NCI-H82 (cell line): ENCODE data around the gene RPL28.
A peak's percentile ranks its signal among the peaks of the same experiment; 100 is the strongest.
"Not testable (repeated sequence)": the region's sequence is repeated elsewhere in the genome, so short reads cannot be mapped to it uniquely, and the experiment has no call there.

Source experiments
- DNase-seq: peaks from one replicate; lab custom pipeline; 2025; lab: John Stamatoyannopoulos, UW

The RPL28 gene

DNA sequence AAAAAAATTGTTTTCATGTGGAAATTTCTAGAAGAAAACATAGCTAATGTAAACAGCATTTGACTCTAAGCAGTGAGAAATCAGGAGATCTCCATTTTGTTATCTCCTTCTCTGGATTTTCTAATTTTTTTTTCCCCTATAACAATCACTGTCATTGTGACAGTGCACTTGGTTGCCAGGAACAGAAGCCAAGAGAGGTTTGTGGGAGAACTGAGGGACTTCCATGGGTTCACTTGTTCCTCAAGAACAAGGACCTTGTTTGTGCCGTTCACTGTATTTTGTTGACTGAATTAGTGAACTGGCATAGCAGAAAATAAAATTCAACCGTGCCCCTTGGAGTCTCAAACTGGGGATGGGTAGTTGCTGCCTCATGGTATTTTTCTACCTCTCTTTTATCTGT, 40.3 kb downstream of the RPL28 start:
- DNase-seq, result no peak

DNA sequence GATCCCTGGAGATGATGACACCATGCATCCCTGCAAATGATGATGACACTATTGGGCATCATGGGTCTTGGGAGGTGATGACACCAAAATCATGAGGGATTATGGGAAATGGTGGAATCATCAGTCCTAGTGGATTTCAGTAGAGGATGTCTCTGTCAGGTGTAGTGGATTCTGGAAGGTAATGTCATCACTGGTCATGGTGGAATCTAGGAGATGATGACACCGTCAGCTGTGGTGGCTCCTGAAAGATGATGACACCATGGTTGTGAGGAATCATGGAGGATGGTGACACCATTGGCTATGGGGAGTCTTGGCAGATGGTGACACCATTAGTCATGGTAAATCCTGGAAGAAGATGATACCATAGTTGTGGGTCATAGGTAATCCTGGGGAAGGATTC, 45.5 kb downstream of the RPL28 start:
- no peak for DNase-seq

DNA sequence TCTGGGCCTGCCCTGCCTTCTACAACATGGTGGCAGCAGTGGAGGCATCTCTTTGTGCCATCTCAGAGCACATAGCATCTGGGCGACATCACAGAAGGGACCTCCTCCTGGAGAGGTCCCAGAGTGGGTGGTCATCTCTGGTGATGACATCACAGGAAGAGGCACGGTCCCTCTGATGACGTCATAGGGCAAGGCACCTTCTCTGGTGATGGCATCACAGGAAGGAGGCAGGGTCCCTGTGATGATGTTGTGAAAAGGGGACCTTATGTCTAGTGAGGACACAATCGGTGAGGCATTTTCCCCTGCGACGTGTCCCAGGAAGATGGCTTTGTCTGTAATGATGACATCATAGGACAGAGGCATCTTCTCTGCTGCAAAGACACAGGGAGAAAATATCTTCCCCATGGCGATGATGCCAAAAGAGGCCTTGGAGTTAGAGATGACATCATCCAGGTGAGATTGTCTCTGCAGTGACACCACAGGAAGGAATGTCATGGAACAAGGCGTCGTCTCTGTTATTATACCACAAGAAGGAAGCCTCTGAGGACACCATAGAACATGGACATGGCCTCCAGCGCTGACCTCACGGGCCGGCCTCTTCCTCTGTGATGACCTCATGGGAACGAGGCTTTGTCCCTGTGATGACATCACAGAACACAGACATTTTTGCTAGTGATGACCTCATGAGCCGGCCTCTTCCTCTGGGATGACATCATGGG, 46.7 kb downstream of the RPL28 start:
- no peak for DNase-seq

DNA sequence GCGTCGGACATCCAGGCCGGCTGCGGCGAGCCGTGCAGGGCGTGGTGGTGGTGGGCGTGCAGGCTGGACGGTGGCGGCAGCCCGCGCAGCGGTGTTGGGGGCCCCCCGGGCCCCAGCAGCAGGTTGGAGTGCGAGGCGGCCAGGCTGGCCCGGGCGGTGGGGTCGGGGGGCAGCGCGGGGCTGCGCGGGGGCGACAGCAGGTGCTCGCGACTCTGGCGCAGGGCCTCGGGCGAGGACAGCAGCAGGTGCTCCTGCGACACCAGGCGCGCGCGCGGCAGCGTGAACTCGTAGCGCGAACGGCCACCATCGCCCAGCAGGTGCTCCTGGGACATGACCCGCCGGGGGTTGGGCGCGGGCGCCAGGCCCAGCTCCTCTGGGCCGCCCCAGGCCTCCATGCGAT, 47.6 kb downstream of the RPL28 start:
- no peak for DNase-seq

DNA sequence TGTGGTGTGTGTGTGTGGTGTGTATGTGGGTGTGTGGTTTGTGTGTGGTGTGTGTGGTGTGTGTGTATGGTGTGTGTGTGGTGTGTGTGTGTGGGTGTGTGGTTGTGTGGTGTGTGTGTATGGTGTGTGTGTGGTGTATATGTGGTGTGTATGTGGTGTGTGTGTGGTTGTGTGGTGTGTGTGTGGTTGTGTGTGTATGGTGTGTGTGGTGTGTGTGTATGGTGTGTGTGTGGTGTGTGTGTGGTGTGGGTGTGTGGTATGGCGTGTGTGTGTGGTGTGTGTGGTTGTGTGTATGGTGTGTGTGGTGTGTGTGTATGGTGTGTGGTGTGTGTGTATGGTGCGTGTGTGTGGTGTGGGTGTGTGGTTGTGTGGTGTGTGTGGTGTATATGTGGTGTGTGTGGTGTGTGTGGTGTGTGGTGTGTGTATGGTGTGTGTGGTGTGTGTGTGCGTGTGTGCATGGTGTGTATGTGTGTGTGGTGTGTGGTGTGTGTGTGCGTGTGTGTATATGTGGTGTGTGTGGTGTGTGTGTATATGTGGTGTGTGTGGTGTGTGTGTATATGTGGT, 48.7 kb downstream of the RPL28 start:
- no peak for DNase-seq

DNA sequence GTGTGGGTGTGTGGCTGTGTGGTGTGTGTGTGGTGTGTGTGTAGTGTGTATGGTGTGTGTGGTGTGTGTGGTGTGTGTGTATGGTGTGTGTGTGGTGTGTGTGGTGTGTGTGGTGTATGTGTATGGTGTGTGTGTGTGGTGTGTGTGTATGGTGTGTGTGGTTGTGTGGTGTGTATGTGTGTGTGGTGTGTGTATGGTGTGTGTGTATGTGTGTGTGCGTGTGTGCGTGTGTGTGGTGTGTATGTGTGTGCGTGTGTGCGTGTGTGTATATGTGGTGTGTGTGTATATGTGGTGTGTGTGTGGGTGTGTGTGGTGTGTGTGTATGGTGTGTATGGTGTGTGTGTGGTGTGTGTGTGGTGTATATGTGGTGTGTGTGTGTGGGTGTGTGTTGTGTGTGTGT, 49.3 kb downstream of the RPL28 start:
- no peak for DNase-seq

DNA sequence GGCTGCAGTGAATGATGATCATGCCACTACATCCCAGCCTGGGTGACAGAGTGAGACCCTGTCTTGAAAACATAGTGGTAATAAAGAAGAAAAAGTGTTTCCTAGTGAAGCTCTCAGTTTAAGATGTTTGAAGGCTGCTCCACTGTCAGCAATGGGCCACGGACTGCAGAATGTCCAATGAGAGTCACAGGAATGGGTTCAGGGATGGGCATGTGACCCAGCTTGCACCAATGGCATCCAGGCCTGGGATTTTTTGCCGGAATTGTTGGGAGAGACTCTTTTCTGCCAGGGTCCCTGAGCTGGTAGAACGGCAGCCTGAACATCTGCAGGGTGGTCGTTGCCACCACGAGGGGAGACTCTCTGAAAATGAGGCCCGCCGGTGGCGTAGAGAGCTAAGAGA, 51.1 kb downstream of the RPL28 start:
- no peak for DNase-seq

DNA sequence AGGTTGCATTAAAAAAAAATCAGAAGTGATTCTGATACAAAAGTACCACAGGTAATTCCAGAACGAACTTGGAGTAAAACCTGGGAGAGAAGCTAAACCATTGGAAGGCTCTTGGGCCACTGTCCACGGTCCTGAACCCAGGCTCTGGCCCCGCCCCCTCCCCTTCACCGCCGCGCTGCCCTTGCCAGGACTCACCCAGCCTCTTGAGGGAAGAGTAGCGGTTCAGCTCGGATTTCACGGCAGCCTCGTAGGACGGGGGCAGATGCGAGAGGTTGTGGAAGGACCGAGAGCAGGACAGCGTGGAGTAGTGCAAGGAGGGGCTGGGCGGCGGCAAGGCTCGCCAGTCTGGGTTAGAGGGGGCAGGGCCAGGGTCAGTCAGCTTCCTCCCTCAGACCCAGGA, 51.7 kb downstream of the RPL28 start:
- no peak for DNase-seq

DNA sequence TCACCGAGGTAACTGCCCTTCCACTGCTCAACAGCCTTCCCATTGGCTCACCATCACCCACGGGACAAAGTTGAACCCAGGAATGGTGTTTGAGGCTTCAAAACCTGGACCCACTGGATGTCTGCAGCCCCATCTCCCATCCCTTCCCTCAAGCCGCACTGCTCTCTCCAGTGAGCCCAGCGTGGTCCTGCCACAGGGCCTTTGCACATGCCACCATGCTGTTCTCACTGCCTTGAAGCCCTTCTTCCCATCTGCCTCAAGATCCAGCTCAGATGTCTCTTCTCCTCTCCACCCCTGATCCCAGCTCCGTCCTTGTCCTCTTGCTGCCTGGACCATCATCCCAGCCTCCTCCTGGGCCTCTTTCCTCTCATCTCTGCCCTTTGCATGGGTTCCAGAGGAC, 53.3 kb downstream of the RPL28 start:
- no peak for DNase-seq

DNA sequence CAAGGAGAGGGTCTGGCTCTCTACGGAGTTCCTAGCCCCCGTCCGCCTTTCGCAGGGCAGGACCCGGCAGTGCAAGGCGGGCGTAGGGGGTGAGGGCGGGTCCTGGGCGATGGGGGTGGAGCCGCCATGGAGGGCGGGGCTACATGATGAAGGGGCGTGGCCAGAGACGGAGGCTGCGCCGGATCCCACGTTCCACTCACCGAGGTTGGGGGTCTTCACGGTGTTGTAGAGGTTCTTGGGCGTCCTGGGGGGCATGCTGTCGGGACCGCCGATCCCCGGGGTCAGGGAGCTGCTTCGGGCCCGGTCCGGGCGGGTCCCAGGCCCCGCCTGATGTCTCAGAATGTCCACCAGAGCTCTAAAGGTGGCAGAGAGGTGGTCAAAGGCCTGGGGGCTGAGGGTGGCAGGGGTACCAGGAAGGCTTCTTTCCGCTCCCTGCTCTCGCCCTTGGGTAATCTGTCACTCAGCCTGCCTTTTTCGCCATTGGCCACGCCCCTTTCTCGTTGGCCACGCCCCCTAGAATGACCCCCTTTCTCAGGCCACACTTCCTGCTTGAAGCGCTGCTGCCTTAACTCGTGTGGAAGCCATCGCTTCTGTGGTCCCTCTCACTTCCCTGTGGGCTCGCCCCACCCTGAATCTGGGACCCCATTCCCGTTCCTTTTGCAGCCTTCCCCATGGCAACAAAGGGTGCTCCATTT, 54.8 kb downstream of the RPL28 start:
- peak; percentile 77 for DNase-seq

DNA sequence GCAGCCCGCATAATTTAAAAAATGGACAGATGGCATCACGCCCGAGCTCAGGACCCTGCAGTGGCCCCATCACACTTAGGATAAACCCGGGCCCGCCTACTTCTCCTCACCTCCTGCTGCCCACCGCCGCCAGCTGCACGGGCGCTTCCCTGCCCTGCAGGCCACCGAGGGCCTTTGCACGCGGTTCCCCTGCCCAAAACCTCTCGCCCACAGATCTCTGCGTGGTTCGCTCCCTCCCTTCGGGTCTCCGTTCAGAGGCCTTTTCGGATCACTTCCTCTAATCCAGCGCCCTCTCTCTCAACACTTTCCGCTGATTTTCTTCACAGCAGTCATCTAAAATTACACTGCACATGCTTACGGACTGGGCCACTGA, 55.6 kb downstream of the RPL28 start:
- peak; percentile 72 for DNase-seq

DNA sequence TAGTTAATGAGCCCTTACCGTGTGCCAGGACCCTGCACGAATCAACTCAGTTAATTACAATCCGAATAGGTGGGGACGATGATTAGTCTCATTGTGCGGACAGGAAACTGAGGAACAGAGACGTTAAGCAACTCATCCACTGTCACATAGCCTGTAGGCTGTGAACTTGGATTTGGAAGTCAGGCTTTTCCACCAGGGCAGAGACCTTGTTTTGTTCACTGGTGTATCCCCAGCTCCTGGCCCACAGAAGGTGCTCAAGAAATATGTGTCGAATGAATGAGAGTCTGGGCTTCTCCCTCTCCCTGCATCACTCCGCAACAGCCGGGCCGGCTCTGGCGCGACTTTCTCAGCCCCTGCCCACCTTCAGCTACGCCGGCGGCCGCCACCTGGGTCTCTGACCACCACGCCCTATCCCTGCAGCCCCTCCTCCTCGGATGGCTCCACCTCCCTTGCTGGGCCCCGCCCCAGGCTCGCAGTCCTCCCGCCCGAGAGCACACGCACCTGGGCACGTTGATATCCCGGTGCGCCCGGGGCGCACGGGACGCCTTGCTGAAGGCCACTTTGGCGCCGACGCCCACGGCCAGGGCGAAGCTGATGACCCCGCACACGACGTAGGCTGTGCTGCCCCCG, 56.1 kb downstream of the RPL28 start:
- DNase-seq, result peak; percentile 46

DNA sequence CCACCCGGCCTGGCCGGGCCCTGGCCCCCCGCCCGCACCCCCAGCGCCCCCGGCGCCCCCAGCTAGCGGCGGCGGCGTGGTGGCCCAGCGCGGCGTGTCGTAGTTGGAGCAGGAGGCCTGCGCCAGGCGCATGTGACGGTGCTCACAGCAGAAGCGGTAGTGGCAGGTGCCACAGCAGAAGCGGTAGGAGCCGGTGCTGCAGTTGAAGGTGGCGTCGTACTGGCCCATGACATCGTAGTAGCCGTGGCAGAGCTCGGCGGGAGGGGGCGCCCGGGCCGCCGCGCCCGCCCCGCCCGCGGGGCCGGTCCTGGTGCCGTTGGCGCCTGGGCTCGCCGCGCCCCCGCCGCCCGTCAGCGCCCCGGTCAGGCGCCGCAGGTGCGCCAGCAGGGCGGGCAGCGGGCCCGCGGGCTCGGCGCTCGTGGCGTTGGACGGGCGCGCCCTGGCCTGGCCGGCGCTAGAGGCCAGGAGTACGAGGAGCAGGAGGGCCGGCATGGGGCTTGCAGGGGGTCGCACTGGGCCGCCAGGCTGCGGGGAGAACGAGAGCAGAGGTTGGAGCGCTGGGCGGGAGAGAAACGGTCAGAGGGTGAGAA, 56.7 kb downstream of the RPL28 start:
- DNase-seq, result no peak

DNA sequence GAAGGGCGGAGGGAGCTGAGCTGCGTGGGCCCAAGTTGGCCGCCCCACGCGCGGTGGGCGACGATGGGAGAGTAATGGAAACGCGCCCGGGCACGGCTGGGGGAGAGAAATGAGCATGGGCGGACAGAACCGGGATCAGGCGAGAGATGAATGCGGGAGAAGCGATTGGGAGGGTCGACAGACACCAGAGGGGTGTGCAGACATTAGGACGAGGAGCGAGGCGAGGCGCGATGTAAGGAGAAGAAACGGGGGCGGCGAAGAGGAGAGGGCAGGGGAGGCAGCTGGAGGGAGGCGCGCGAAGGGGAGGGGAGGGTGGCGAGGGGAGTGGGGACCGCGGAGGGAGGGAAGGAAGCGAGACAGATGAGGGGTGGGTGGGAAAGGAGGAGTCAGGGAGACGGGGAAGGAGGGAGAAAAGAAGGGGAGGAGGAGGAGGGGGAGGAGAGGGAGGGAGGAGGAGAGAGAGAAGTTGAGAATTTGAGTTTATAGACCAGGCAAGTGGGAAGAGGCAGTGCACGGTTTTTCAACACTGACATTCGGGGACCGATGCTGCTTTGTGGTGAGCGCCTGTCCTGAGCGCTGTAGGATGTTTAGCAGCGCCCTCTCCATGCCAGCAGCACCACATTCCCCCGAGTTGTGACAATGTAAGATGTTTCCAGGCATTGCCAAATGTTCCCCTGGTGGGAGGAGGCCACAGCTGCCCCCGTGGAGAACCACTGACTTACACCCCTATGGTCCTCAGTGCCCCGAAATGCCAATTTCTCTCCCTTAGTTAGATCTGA, 57.5 kb downstream of the RPL28 start, which contains the start of gene SHISA7:
TSS of gene SHISA7 (minus strand) at position 256 of the 779 bp plus-strand sequence. CDS start 437 bp downstream, outside the sequence.
- peak; percentile 49 for DNase-seq

DNA sequence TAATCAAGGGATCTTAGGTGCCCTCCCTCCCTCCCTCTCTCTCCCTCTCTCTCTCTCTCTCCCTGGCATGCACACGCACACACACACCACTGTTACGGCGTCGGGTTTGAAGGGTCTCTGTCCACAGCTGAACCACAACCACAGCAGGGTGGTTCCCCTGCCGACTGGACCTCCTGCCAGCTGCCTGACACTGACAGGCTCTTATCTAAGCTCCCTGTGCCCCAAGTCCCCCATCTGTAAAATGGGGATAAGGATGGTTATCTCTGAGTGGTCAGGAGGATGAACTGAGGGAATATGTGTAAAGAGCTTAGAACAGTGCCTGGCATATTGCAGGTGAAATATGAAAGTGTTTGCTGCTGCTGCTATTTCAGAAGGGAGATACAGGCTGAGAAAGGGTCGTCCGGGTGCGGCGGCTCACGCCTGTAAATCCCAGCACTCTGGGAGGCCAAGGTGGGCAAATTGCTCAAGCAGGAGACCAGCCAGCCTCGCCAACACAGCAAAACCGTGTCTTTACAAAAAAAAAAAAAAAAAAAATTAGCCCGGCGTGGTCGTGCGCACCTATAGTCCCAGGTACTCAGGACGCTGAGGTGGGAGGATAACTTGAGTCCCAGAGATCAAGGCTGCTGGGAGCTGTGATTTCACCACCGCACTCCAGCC, 58.2 kb downstream of the RPL28 start:
- no peak for DNase-seq

DNA sequence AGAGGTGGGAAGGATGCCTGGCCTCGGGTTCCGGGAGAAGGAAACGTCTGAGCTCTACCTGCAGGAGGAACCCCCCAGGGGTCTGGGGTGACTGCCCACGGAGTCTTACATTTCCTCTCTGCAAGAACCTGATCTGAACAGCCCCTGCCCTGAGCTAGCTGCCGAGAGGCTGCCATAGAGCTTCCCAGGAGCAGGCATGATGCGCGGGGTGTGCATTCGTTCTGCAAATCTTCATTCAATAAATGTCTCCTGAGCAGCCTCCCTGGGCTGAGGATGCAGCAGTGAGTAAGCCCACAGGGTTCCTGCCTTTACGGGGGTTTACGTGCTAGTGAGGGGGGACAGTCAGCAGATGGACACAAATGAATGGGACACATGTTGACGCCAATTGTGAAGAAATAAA, 58.9 kb downstream of the RPL28 start:
- no peak for DNase-seq

DNA sequence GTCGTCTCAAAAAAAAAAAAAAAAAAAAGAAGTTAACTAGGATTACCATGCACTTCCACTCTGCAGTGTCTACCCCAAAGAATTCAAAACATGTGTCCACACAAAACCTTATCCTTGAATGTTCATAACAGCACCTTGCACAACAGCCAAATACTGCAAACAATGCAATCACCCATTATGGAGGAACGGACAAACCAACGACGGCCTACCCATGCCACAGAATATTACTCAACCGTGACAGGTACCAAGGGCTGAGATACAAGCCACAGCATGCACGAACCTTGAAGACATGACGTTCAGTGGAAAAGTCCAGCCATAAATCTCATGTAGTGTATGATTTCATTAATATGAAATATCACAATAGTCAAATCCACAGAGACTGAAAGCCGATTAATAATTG, 60.3 kb downstream of the RPL28 start:
- DNase-seq, result no peak

DNA sequence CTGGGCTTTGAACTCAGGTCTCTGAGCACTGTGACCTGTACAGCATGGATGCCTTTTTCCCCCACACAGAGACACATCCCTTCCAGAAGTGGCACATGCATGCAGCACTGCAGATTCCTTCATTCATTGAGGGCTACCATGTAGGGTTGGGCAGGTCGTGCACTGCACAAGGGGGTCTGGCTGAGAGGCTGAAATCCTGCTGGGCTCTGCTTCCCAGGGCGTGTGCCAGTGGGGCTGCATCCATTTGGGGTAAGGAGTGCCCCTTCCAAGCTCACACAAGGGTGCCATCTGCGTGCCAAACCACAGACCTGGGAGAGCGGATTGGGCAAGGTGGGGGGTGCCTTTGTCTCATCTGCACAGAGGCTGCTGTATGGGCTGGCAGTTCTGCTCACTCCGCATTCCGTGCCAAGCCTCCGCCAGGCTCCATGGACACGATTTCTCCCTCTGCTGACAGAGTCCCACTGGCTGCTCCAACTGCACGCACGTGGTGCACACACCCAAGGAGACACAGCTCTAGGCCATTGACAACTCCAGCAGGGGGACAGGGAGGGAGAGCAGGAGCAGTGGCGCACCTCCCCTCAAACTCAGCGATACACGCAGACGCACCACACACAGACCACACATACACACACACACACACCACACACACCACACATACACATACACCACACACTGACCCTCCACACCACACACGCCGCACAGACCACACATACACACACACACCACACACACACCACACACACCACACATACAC, 61.9 kb downstream of the RPL28 start:
- DNase-seq, result peak; percentile 62

DNA sequence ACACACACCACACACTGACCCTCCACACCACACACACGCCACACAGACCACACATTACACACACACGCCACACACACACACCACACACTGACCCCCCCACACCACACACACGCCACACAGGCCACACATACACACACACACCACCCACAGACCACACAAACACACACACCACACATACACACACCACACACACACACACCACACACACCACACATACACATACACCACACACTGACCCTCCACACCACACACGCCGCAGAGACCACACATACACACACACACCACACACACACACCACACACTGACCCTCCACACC, 62.4 kb downstream of the RPL28 start:
- DNase-seq, result not testable (repeated sequence)

DNA sequence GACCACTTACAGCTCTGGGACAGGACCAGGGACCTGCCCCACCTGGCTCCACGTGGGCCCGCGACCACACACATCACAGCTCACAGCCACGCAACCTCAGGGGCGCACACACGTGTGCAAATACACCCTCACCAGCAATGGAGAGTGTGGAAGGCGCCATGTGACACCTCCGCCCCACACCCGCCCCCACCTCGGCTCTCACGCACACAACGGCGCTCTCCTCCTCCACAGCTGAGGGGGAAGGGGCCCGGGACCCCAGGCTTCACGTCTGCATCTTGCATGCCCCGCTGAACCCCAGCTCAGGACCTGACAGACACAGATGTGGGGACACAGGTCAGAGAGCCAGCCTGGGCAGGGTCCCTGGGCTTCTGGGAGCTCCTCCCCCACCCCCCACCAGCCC, 63.7 kb downstream of the RPL28 start:
- DNase-seq, result no peak
